PC-3 (cell line): ENCODE results near the gene PORCN.

Experiments used
- CTCF ChIP-seq: fragments of 300-600 bp; sonication (generic); conservative IDR thresholded peaks from 2 replicates; pipeline ENCODE4 v1.5.1; 2017; ENCODE audit warnings: antibody characterized with exemption, low read depth, mild to moderate bottlenecking, low read length
- EZH2 ChIP-seq: fragments of 300-600 bp; sonication (generic); IDR thresholded peaks from one replicate; pipeline ENCODE4 v1.6.1; 2017; ENCODE audit warnings: antibody characterized with exemption, mild to moderate bottlenecking, low read length; ENCODE audit not compliant: unreplicated experiment
- EZH2phosphoT487 ChIP-seq: fragments of 300-600 bp; sonication (generic); IDR thresholded peaks from 2 replicates; pipeline ENCODE4 v1.6.1; 2018; ENCODE audit warnings: mild to moderate bottlenecking, antibody characterized with exemption, low read length, borderline replicate concordance

- TF ChIP-seq CTCF (no peak), EZH2 (no peak), EZH2phosphoT487 (no peak)
These were observed 18.9 kb upstream of the PORCN start for GRCh38 chrX:48489892-48490291.
